Upper lobe of left lung (tissue), 6 donors: ENCODE measurements around the gene TMEM256. TPM values are rescaled to one million over a fixed set of nuclear protein-coding genes. Genes with fewer than 3 reads are reported as not detected.
A peak's percentile ranks its signal among the peaks of the same experiment; 100 is the strongest.

Experiments used
- ATAC-seq, 2 donors: fragments of 200-7000 bp; cut with Tn5 transposase; one replicate each; pipeline ENCODE4 v1.9.1; 2022; ENCODE audit warnings: mild to moderate bottlenecking in 2 of 2, moderate library complexity in 2 of 2; ENCODE audit not compliant: low FRiP score in 2 of 2
- DNase-seq, 2 donors: peaks; one replicate each; pipeline ENCODE4 v3.0.0-alpha.2; 2019 to 2020
- H3K27ac ChIP-seq, 4 donors: fragments of 200-600 bp; sonication (generic); one replicate each; pipeline ENCODE4 v1.5.1; 2016 to 2019
- H3K27me3 ChIP-seq, 4 donors: fragments of 200-600 bp; sonication (generic); one replicate each; pipeline ENCODE4 v1.5.1; 2017 to 2019
- H3K36me3 ChIP-seq, 4 donors: fragments of 200-600 bp; sonication (generic); one replicate each; pipeline ENCODE4 v1.5.1; 2016 to 2019
- H3K4me1 ChIP-seq, 4 donors: fragments of 200-600 bp; sonication (generic); one replicate each; pipeline ENCODE4 v1.5.1; 2018 to 2019
- H3K4me3 ChIP-seq, 4 donors: fragments of 200-600 bp; sonication (generic); one replicate each; pipeline ENCODE4 v1.5.1; 2017 to 2019; ENCODE audit warnings: mild to moderate bottlenecking in 2 of 4, moderate library complexity in 1 of 4
- H3K9me3 ChIP-seq, 4 donors: fragments of 200-600 bp; sonication (generic); one replicate each; pipeline ENCODE4 v1.5.1; 2018 to 2019
- EP300 ChIP-seq, 4 donors: sonication (generic); formaldehyde crosslinking; IDR thresholded peaks; one replicate each; pipeline ENCODE4 v1.5.1; 2017; ENCODE audit warnings: antibody characterized with exemption in 4 of 4, control low read depth in 2 of 4
- POLR2A ChIP-seq, 4 donors: fragments of 450-650 bp; IDR thresholded peaks; one replicate each; pipeline ENCODE4 v1.5.1; 2016 to 2017; ENCODE audit warnings: antibody characterized with exemption in 4 of 4, mild to moderate bottlenecking in 2 of 4
- POLR2AphosphoS5 ChIP-seq, 2 donors: sonication (generic); formaldehyde crosslinking; IDR thresholded peaks; one replicate each; pipeline ENCODE4 v1.5.1; 2017; ENCODE audit warnings: antibody characterized with exemption in 2 of 2
- WGBS, 2 donors: methylation state at CpG; one replicate each; pipeline ENCODE4 v1.1.5; 2017 to 2018; 5-methylcytosine and 5-hydroxymethylcytosine counted together
- total RNA-seq, 6 donors: library from RNA; depleted of rRNA in 4 of 6; stranded (reverse); fragments of >200 nt in 4 of 6; gene quantifications; one replicate each; pipeline versions ENCODE4 v1.1.0 to v1.2.1, GENCODE V29; 2016 to 2021
- TF ChIP-seq, protein P1 (sequence below), 6 experiments: fragments of 450-650 bp in 4 of 6; fragments of 200-600 bp in 2 of 6; sonication (generic) in 2 of 6; IDR thresholded peaks; one replicate each; pipeline ENCODE4 v1.5.1; 2016 to 2019; ENCODE audit warnings: antibody characterized with exemption in 6 of 6
- donor health status: DM: no; HTN: no; CAD: no; lungs with moderate emphysema.
- donor health status: DM: no; HTN: yes; CAD: no; lungs with severe emphysema.

TMEM256 gene
- 10 to 100 TPM; 21.6 to 65.0 (median 52.6) TPM for total RNA-seq

- TF ChIP-seq POLR2AphosphoS5 (IDR thresholded peaks at IDR 0.05) (peak; percentile 66 to 96), EP300 (IDR thresholded peaks at IDR 0.05) (no peak), POLR2A (IDR thresholded peaks at IDR 0.05) (peak in 3 of 4 donors; percentile 59 to 98 (median 97))
- TF ChIP-seq, protein P1, sequence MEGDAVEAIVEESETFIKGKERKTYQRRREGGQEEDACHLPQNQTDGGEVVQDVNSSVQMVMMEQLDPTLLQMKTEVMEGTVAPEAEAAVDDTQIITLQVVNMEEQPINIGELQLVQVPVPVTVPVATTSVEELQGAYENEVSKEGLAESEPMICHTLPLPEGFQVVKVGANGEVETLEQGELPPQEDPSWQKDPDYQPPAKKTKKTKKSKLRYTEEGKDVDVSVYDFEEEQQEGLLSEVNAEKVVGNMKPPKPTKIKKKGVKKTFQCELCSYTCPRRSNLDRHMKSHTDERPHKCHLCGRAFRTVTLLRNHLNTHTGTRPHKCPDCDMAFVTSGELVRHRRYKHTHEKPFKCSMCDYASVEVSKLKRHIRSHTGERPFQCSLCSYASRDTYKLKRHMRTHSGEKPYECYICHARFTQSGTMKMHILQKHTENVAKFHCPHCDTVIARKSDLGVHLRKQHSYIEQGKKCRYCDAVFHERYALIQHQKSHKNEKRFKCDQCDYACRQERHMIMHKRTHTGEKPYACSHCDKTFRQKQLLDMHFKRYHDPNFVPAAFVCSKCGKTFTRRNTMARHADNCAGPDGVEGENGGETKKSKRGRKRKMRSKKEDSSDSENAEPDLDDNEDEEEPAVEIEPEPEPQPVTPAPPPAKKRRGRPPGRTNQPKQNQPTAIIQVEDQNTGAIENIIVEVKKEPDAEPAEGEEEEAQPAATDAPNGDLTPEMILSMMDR (IDR thresholded peaks at IDR 0.05) = peak in 3 of 6 experiments; percentile 3 to 40 (median 36)
- 0 to 1% methylated on average over 9 to 36 of the region's 49 CpGs for whole genome bisulfite sequencing, 2 donors
- peak within 1 kb of the TSS; percentile 81 to 90 (median 89) for H3K27ac ChIP-seq
- H3K4me1 ChIP-seq = peaks cover 20 to 31% (median 25%) of the 10 kb centered on the region in 4 donors
- H3K4me3 ChIP-seq = peak within 1 kb of the TSS; percentile 67 to 94 (median 78)
- DNase-seq (peak; percentile 95 to 99), ATAC-seq (peak; percentile 95 to 98)
- H3K36me3 ChIP-seq = peaks cover 0 to 2% (median 0%) of the 10 kb centered on the region in 4 donors
- H3K9me3 ChIP-seq = no peaks in the 10 kb centered on the region
- no peaks in the 10 kb centered on the region for H3K27me3 ChIP-seq
Observed at GRCh38 chr17:7403977-7404736, at the start of gene TMEM256. TSS of gene TMEM256 (minus strand) at chr17:7404097. CDS start at chr17:7404084, 13 bp downstream.

- peaks cover 0 to 15% (median 5%) of the 10 kb centered on the region in 4 donors for H3K27me3 ChIP-seq
- no peaks in the 10 kb centered on the region for H3K9me3 ChIP-seq
- H3K36me3 ChIP-seq = no peaks in the 10 kb centered on the region
- no peak overlapping the region for H3K4me3 ChIP-seq
- WGBS, 2 donors = 92 to 95% methylated on average over 7 of the region's 7 CpGs
- H3K27ac ChIP-seq = no peak overlapping the region
- ATAC-seq = no peak
- peaks cover 17 to 23% (median 19%) of the 10 kb centered on the region in 4 donors for H3K4me1 ChIP-seq
- no peak for DNase-seq
- TF ChIP-seq POLR2AphosphoS5 (IDR thresholded peaks at IDR 0.05) (no peak), POLR2A (IDR thresholded peaks at IDR 0.05) (no peak), EP300 (IDR thresholded peaks at IDR 0.05) (no peak)
- TF ChIP-seq, protein P1 (IDR thresholded peaks at IDR 0.05) = no peak
Observed at GRCh38 chr17:7448461-7448860, 44.6 kb upstream of the TMEM256 start.

GRCh38 chr17:7445619-7445968 is 41.7 kb upstream of the TMEM256 start:
- Histone ChIP-seq H3K36me3 (no peaks in the 10 kb centered on the region), H3K27me3 (peaks cover 0 to 18% (median 8%) of the 10 kb centered on the region in 4 donors), H3K4me3 (peak overlapping the region in 3 of 4 donors; percentile 37 to 51 (median 50)), H3K27ac (no peak overlapping the region), H3K9me3 (no peaks in the 10 kb centered on the region), H3K4me1 (peaks cover 19 to 28% (median 22%) of the 10 kb centered on the region in 4 donors)
- DNase-seq (no peak), ATAC-seq (peak; percentile 47 to 48)
- 7% methylated on average over 16 of the region's 16 CpGs for whole genome bisulfite sequencing, 2 donors
- TF ChIP-seq, protein P1 (IDR thresholded peaks at IDR 0.05) = no peak
- TF ChIP-seq EP300 (IDR thresholded peaks at IDR 0.05) (no peak), POLR2A (IDR thresholded peaks at IDR 0.05) (no peak), POLR2AphosphoS5 (IDR thresholded peaks at IDR 0.05) (no peak)

DNA sequence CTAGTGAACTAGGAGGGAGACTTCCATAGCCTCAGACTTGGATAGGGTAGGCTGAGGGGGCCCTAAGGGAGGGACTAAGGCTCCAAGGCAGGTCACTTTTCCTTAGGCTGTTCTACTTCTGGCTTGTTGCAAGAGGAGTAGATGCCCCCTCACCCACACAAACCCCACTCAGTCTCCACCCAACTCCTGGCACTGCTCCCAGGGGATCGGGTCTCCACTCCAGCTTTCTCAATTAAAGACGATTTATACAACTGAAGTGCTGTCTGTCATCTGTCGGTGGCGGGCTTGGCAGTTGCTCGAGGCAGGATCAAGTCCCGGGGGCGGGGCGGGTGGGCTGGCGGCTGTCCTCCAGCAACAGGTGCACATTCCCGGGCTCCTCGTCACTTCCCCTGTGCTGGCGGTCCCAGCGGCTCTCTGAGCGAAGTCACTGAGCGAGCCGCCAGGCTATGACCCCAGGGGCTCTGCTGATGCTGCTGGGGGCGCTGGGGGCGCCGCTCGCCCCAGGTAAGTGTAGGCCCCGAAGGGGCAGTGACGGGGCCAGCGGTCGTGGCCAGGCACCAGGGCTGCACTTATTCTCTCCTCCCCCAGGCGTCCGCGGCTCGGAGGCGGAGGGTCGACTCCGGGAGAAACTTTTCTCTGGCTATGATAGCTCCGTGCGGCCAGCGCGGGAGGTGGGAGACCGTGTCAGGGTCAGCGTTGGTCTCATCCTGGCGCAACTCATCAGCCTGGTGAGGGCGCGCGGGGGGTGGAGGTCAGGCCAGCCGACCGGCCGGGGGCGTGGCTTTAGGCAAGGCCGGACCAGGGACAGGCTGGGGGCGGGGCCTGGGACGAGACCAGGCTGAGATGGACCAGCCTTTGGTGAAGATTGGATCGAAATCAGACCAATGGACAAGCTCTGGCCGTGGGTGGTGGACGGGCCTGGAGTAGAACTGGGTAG is 41.1 kb upstream of the TMEM256 start, which contains the start of gene CHRNB1:
CHRNB1 (plus strand) TSS at position 380 of the 937 bp plus-strand sequence; CDS start at position 447, 67 bp downstream.
- no peak for TF ChIP-seq POLR2A (IDR thresholded peaks at IDR 0.05)
- TF ChIP-seq, protein P1 (IDR thresholded peaks at IDR 0.05) = peak in 2 of 6 experiments; percentile 22 to 27
- ATAC-seq = peak; percentile 86 to 93
- peak; percentile 93 to 94 for DNase-seq
- WGBS, 2 donors = 5 to 9% methylated on average over 11 to 18 of the region's 51 CpGs
- Histone ChIP-seq H3K27ac (no peak within 1 kb of the TSS), H3K36me3 (no peaks in the 10 kb centered on the region), H3K4me1 (peaks cover 25 to 34% (median 29%) of the 10 kb centered on the region in 4 donors), H3K9me3 (no peaks in the 10 kb centered on the region), H3K4me3 (peak within 1 kb of the TSS; percentile 14 to 51 (median 44)), H3K27me3 (peaks cover 0 to 24% (median 15%) of the 10 kb centered on the region in 4 donors)
